Measurements from ENCODE around the gene CROCC. TPM values are rescaled to one million over a fixed set of nuclear protein-coding genes. Genes with fewer than 3 reads are reported as not detected.

CROCC gene
- total RNA-seq, 1 experiment from 2014 or later: 21.7 TPM

GRCh38 chr1:17011439-17012307 lies 89.9 kb downstream of the CROCC start, which contains the start of gene ATP13A2:
ATP13A2 (minus strand) TSS chr1:17011928; CDS start chr1:17011738, 190 bp downstream.
- Histone ChIP-seq H3K36me3 (peaks cover 3% of the 10 kb centered on the region), H3K9me3 (replicated peaks) (no peaks in the 10 kb centered on the region; the same call in none of the 2 replicates), H3K27me3 (replicated peaks) (no peaks in the 10 kb centered on the region), H3K4me1 (replicated peaks) (peaks cover 40% of the 10 kb centered on the region), H3K27ac (no peak within 1 kb of the TSS), H3K4me3 (peak within 1 kb of the TSS; percentile 91)
- DNase-seq (ENCODE audit: low read depth in 1 of 2, low spot score in 2 of 2): peak; percentile 48 to 68

DNA sequence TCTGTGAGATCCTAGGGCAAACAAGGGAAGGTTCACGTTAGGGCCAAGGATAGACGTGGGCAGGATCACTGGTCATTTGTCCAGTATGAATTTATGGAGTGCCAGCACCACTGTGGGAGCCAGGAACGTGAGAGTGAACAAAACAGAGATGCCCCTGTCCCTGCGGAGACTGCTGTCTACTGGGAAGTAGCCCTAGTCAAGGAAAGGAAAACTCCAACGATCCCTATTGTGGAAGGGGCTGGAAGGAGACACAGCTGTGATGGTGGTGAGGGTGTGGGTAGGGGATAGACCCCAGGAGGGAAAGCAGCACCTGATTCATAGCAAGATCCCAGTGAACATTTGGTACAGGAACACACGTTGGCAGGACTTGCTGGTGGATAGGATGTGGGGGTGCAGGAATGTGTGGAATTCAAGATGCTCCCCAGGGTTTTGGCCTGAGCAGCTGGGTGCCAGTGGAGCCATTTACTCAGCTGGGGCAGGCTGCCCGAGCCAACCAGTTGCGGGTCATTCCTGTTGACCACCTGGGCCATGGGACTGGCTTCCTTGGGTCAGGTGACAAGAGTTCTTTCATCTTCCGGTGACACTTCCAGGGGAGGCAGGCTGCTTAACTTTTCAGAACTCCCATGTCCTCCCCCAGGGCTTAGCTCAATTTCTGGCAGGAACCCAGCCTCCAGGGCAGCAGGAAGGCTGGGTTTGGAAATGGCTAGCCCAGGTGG lies 91.2 kb downstream of the CROCC start:
- Histone ChIP-seq H3K9me3 (replicated peaks) (no peaks in the 10 kb centered on the region; the same call in none of the 2 replicates), H3K4me3 (no peak overlapping the region), H3K27ac (no peak overlapping the region), H3K4me1 (replicated peaks) (peaks cover 40% of the 10 kb centered on the region), H3K36me3 (peaks cover 7% of the 10 kb centered on the region), H3K27me3 (replicated peaks) (no peaks in the 10 kb centered on the region)
- DNase-seq (ENCODE audit: low read depth in 1 of 2, low spot score in 2 of 2): no peak

GRCh38 chr1:17013491-17014320 lies 92.0 kb downstream of the CROCC start:
- Histone ChIP-seq H3K27me3 (replicated peaks) (no peaks in the 10 kb centered on the region), H3K27ac (no peak overlapping the region), H3K4me1 (replicated peaks) (peaks cover 40% of the 10 kb centered on the region), H3K9me3 (replicated peaks) (no peaks in the 10 kb centered on the region; the same call in none of the 2 replicates), H3K36me3 (peaks cover 13% of the 10 kb centered on the region), H3K4me3 (no peak overlapping the region)
- DNase-seq (ENCODE audit: low read depth in 1 of 2, low spot score in 2 of 2): peak in 1 of 2 experiments; percentile 23

DNA sequence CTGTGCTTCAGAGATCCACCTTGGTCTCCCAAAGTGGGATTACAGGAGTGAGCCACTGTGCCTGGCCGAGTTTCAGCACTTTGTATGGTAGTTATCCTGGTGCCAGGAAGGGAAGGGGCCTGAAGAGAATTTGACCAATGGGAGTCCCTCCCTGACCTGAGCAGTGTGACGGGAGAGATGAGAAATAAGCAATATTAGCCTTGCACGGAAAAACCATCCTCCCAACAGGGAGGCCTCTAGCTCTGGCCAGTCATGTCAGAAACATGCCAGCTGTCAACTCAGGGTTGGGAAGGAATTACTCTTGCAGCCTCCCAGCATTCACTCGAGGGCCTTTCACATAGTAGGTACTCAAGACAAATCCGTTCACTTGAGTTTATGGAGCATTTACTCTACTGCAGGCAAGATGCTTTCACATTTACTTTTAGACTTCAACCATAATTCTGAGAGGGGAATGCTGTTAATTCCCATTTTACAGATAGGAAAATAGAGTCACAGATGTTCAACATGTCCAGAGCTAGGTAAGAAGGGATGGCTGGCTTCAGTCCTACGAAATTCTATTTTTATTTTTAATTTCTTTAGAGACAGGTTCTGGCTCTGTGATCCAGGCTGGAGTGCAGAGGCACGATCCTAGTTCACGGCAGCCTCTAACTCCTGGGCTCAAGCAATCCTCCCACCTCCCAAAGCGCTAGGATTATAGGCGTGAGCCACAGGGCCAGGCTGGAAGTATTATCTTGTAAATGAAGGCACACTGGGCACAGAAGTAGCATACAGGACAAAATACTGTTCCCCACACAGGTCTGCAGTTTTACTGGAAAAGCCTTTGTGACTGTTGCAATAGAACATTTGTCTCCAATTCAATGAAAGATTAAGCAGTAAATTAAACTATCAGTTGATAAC lies 93.2 kb downstream of the CROCC start:
- no peak for DNase-seq (ENCODE audit: low read depth in 1 of 2, low spot score in 2 of 2)
- Histone ChIP-seq H3K27me3 (replicated peaks) (no peaks in the 10 kb centered on the region), H3K27ac (no peak overlapping the region), H3K4me3 (no peak overlapping the region), H3K36me3 (peaks cover 24% of the 10 kb centered on the region), H3K4me1 (replicated peaks) (peaks cover 40% of the 10 kb centered on the region), H3K9me3 (replicated peaks) (no peaks in the 10 kb centered on the region; the same call in none of the 2 replicates)

DNA sequence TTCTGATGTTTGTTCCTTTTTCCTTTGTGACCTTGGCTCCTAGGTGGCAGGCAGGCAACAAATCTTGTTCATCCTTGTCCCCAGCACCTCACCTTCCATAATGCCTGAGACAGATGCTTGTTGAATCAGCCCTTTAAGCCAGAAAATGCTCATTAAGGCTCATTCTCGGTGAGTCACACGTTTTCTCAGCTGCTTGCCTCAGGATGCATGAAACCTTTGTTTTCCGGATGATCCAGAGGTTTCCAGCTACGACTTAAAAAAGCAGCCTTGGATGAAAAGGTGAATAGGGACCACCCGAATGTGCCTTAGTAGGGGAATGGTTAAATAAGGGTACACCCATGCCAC lies 94.6 kb downstream of the CROCC start:
- no peaks in the 10 kb centered on the region; the same call in none of the 2 replicates for H3K9me3 ChIP-seq (replicated peaks)
- peaks cover 28% of the 10 kb centered on the region for H3K4me1 ChIP-seq (replicated peaks)
- H3K36me3 ChIP-seq: peaks cover 37% of the 10 kb centered on the region
- no peak overlapping the region for H3K4me3 ChIP-seq
- H3K27me3 ChIP-seq (replicated peaks): no peaks in the 10 kb centered on the region
- H3K27ac ChIP-seq: no peak overlapping the region
- no peak for DNase-seq (ENCODE audit: low read depth in 1 of 2, low spot score in 2 of 2)

GRCh38 chr1:17017435-17017834 lies 95.7 kb downstream of the CROCC start:
- DNase-seq (ENCODE audit: low read depth in 1 of 2, low spot score in 2 of 2): no peak
- Histone ChIP-seq H3K27me3 (replicated peaks) (no peaks in the 10 kb centered on the region), H3K36me3 (peaks cover 45% of the 10 kb centered on the region), H3K27ac (no peak overlapping the region), H3K9me3 (replicated peaks) (no peaks in the 10 kb centered on the region; the same call in 1 of the 2 replicates), H3K4me1 (replicated peaks) (peaks cover 20% of the 10 kb centered on the region), H3K4me3 (no peak overlapping the region)

DNA sequence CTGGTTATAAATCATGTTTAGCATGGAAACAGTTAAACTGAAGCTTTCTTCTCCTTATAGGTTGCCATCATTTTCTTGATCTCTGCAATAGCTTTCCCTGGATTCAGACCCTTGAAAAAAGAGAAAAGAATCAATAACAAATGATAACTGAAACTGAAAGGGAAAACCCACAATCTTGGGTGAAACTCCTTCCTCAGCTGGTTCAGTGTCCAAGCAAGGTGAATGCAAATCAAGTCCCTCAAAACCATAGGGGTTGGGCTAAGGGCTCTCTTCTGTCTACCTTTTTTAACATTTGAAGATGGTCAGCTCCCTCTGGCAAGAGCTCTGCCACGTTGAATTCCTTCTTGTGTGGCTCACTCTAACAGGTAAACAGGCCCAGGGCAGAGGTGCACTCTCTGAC lies 97.1 kb downstream of the CROCC start:
- Histone ChIP-seq H3K9me3 (replicated peaks) (no peaks in the 10 kb centered on the region; the same call in 1 of the 2 replicates), H3K4me3 (no peak overlapping the region), H3K4me1 (replicated peaks) (peaks cover 10% of the 10 kb centered on the region), H3K27ac (no peak overlapping the region), H3K36me3 (peaks cover 59% of the 10 kb centered on the region), H3K27me3 (replicated peaks) (no peaks in the 10 kb centered on the region)
- DNase-seq (ENCODE audit: low read depth in 1 of 2, low spot score in 2 of 2): no peak

GRCh38 chr1:17020502-17020901 lies 98.8 kb downstream of the CROCC start:
- Histone ChIP-seq H3K36me3 (peaks cover 75% of the 10 kb centered on the region), H3K9me3 (replicated peaks) (no peaks in the 10 kb centered on the region; the same call in 1 of the 2 replicates), H3K4me1 (replicated peaks) (peaks cover 7% of the 10 kb centered on the region), H3K27ac (no peak overlapping the region), H3K27me3 (replicated peaks) (no peaks in the 10 kb centered on the region), H3K4me3 (no peak overlapping the region)
- no peak for DNase-seq (ENCODE audit: low read depth in 1 of 2, low spot score in 2 of 2)

DNA sequence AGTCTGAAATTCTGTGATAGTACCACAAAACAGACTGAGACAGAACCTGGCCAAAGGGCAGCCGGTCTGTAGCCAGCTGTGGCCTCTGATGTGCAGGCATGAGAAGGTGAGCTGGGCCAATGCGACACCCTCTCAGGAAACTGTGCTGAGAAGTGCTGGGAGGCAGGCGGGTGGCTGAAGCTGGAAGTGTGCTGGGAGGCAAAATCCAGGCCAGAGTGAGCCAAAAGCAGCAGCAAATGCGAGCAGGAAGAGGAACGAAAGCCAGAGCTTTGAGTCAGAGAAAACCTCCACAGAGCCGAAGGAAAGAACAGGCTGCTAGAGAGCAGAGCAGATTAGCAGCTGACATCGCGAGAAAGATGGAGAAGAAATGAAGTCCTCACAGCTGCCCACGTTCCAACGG lies 100.2 kb downstream of the CROCC start:
- no peaks in the 10 kb centered on the region for H3K4me1 ChIP-seq (replicated peaks)
- H3K27ac ChIP-seq: no peak overlapping the region
- no peak for DNase-seq (ENCODE audit: low read depth in 1 of 2, low spot score in 2 of 2)
- H3K27me3 ChIP-seq (replicated peaks): no peaks in the 10 kb centered on the region
- H3K9me3 ChIP-seq (replicated peaks): no peaks in the 10 kb centered on the region
- no peak overlapping the region for H3K4me3 ChIP-seq
- H3K36me3 ChIP-seq: peaks cover 88% of the 10 kb centered on the region

Other genes starting within 250 kb of the CROCC start
- gene RNU1-4, start 181.4 kb upstream of the CROCC start, total RNA-seq (2014; rRNA removed; shearing (Covaris generic)): under 0.01 and 294 TPM in 2 replicates
- gene RNU1-2, start 26.0 kb upstream of the CROCC start, total RNA-seq (2014; rRNA removed; shearing (Covaris generic)): under 0.01 and 294 TPM in 2 replicates
- gene MFAP2, start 58.7 kb downstream of the CROCC start, total RNA-seq (2014; rRNA removed; shearing (Covaris generic)): 9.3 and 16.7 TPM in 2 replicates
- 15.2 and 17.1 TPM in 2 replicates for gene ATP13A2, start 90.0 kb downstream of the CROCC start, total RNA-seq (2014; rRNA removed; shearing (Covaris generic))
- 219 and 257 TPM in 2 replicates for gene SDHB, start 132.1 kb downstream of the CROCC start, total RNA-seq (2014; rRNA removed; shearing (Covaris generic))
- gene PADI2, start 197.5 kb downstream of the CROCC start, total RNA-seq (2014; rRNA removed; shearing (Covaris generic)): not detected in 2 replicates